SK-N-SH (cell line): ENCODE results near the gene TPH2.

Experiments
- CTCF ChIP-seq: fragments of 200-600 bp; sonication (generic); IDR thresholded peaks from 2 replicates; pipeline ENCODE4 v1.6.1; 2017; ENCODE audit warnings: antibody characterized with exemption, mild to moderate bottlenecking, moderate library complexity
- FOSL2 ChIP-seq: IDR thresholded peaks from 2 replicates; pipeline ENCODE4 v1.4.0; 2012; ENCODE audit warnings: low read depth, mild to moderate bottlenecking, moderate library complexity, borderline replicate concordance
- FOXM1 ChIP-seq: IDR thresholded peaks from 2 replicates; pipeline ENCODE4 v1.4.0; 2012; ENCODE audit warnings: low read depth, mild to moderate bottlenecking
- GABPA ChIP-seq: IDR thresholded peaks from 2 replicates; pipeline ENCODE4 v1.4.0; 2012; ENCODE audit warnings: low read depth, mild to moderate bottlenecking
- IRF3 ChIP-seq: fragments of 150-350 bp; IDR thresholded peaks from 2 replicates; pipeline ENCODE4 v1.6.1; 2016; ENCODE audit warnings: mild to moderate bottlenecking, low read depth, low read length
- MAX ChIP-seq: IDR thresholded peaks from 2 replicates; pipeline ENCODE4 v1.4.0; 2012; ENCODE audit warnings: low read depth
- MXI1 ChIP-seq: IDR thresholded peaks from 2 replicates; pipeline ENCODE4 v1.6.1; 2012; ENCODE audit warnings: mild to moderate bottlenecking, low read depth, low read length, improper control_type of control experiment
- PBX3 ChIP-seq: IDR thresholded peaks from 2 replicates; pipeline ENCODE4; 2012
- POLR2AphosphoS5 ChIP-seq: IDR thresholded peaks from 2 replicates; pipeline ENCODE4 v1.6.1; 2012; ENCODE audit warnings: low read depth, low read length
- RCOR1 ChIP-seq: fragments of 150-350 bp; IDR thresholded peaks from 2 replicates; pipeline ENCODE4 v1.6.1; 2017; ENCODE audit warnings: antibody characterized with exemption, low read length
- REST ChIP-seq: IDR thresholded peaks from 2 replicates; pipeline ENCODE4 v1.6.1; 2012; ENCODE audit warnings: mild to moderate bottlenecking, low read depth, low read length, moderate library complexity
- SMC3 ChIP-seq: IDR thresholded peaks from 2 replicates; pipeline ENCODE4 v1.6.1; 2012; ENCODE audit warnings: low read depth, low read length, improper control_type of control experiment
- TAF1 ChIP-seq: IDR thresholded peaks from 2 replicates; pipeline ENCODE4 v1.6.1; 2012; ENCODE audit warnings: low read depth, mild to moderate bottlenecking, low read length, moderate library complexity, borderline replicate concordance

- TF ChIP-seq TAF1 (no peak), CTCF (no peak), IRF3 (no peak), REST (no peak), PBX3 (no peak), POLR2AphosphoS5 (no peak), GABPA (no peak), FOSL2 (no peak), RCOR1 (no peak), MAX (no peak), FOXM1 (no peak), MXI1 (no peak), SMC3 (no peak)
Measured at GRCh38 chr12:71935594-71935993, 3.1 kb upstream of the TPH2 start.
